ENCODE results near the gene BTRC.

DNA sequence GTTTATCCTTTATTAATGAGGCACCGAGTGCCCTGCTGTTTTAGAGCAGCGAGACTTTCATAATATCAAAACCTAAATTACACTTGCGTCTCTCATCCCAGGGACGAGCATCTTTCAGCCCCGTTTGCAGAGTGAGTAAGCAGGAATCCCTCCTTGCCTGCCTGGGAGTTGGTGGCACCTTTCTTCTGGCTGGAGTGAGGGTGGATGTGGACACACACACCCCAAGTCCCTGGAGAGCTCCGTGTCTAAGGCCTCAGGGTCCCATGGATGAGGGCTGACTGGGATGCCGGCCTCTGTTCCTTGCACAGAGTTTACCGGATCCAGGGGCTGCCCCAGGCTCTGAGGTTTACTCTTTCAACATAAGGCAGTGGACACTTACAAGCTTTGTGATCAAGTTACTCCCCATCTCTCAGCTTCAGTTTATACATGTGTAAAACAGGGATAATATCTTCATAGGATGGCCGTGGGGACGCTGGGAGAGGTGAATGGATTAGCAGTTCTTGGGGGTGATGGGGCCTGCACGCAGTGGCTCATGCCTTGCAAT, 209.6 kb downstream of the BTRC start:
- TF ChIP-seq CTCF (IDR thresholded peaks at IDR 0.05 in 2 of 3, conservative IDR thresholded peaks at IDR 0.05 in 1 of 3; ENCODE audit: control insufficient read depth in 2 of 3, extremely low read depth in 1 of 3, insufficient read depth in 1 of 3, low read depth in 3 of 3, low read length in 3 of 3), result no peak
- TF ChIP-seq ZZZ3 (IDR thresholded peaks at IDR 0.05; ENCODE audit: control insufficient read depth, insufficient read length, low read depth), result no peak
- TF ChIP-seq USF2 (IDR thresholded peaks at IDR 0.05; ENCODE audit: borderline replicate concordance, low read depth, low read length), result no peak

Measured in GM12878 (cell line).